HCT116 (cell line): Measurements from ENCODE around the gene HEATR3.

Source experiments
- CTCF ChIP-seq, 3 experiments: fragments of 200-600 bp in 1 of 3; sonication (generic) in 1 of 3; IDR thresholded peaks in 2 of 3; conservative IDR thresholded peaks in 1 of 3; 2 replicates each; pipeline ENCODE4 v1.5.1; 2012 to 2017; ENCODE audit warnings: low read depth in 2 of 3, low read length in 2 of 3, antibody characterized with exemption in 1 of 3, borderline replicate concordance in 1 of 3, control low read depth in 1 of 3, mild to moderate bottlenecking in 1 of 3, mixed read lengths in 1 of 3, mixed run types in 1 of 3, moderate library complexity in 1 of 3; ENCODE audit not compliant: insufficient read depth in 1 of 3
- EZH2 ChIP-seq: fragments of 200-600 bp; sonication (generic); IDR thresholded peaks from 2 replicates; pipeline ENCODE4 v1.6.1; 2017; ENCODE audit warnings: antibody characterized with exemption, mixed run types
- JUND ChIP-seq: IDR thresholded peaks from 2 replicates; pipeline ENCODE4 v1.6.1; 2012
- POLR2AphosphoS5 ChIP-seq: IDR thresholded peaks from 2 replicates; pipeline ENCODE4 v1.6.1; 2011; ENCODE audit warnings: mild to moderate bottlenecking, low read depth, low read length, moderate library complexity
- RAD21 ChIP-seq: IDR thresholded peaks from 2 replicates; pipeline ENCODE4 v1.6.1; 2012; ENCODE audit warnings: low read depth, mild to moderate bottlenecking
- TF ChIP-seq, protein P1 (sequence below): IDR thresholded peaks from 2 replicates; pipeline ENCODE4 v1.6.1; 2012
- TF ChIP-seq, protein P2 (sequence below): IDR thresholded peaks from 2 replicates; pipeline ENCODE4 v1.6.1; 2012

GRCh38 chr16:50035468-50035992 is 30.2 kb upstream of the HEATR3 start:
- TF ChIP-seq, protein P1, sequence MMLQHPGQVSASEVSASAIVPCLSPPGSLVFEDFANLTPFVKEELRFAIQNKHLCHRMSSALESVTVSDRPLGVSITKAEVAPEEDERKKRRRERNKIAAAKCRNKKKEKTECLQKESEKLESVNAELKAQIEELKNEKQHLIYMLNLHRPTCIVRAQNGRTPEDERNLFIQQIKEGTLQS, result no peak
- TF ChIP-seq POLR2AphosphoS5, result no peak
- TF ChIP-seq RAD21, result no peak
- no peak for TF ChIP-seq JUND
- TF ChIP-seq CTCF (IDR thresholded peaks at IDR 0.05 in 2 of 3, conservative IDR thresholded peaks at IDR 0.05 in 1 of 3; ENCODE audit: borderline replicate concordance in 1 of 3, insufficient read depth in 1 of 3, low read depth in 2 of 3, low read length in 2 of 3), result no peak
- TF ChIP-seq EZH2, result no peak
- TF ChIP-seq, protein P2, sequence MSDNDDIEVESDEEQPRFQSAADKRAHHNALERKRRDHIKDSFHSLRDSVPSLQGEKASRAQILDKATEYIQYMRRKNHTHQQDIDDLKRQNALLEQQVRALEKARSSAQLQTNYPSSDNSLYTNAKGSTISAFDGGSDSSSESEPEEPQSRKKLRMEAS, result no peak
